K562 (cell line): ENCODE data around the gene DENND2A. TPM values are rescaled to one million over a fixed set of nuclear protein-coding genes. Genes with fewer than 3 reads are reported as not detected.

Source experiments
- ATAC-seq: fragments of 200-7000 bp; cut with Tn5 transposase; 3 replicates; pipeline ENCODE4 v1.9.1; 2020; ENCODE audit warnings: moderate library complexity
- BruUV-seq: library from RNA; stranded (reverse); fragments of 400-500 nt; replicated peaks from 2 replicates; lab custom pipeline; 2021; lab: Mats Ljungman, UMichigan
- CTCF ChIA-PET: fragments of 300-600 bp; formaldehyde crosslinking; extraction: SDS; loops from one replicate; lab custom pipeline; 2021; ENCODE audit warnings: low intra/inter-chr PET ratio; lab: Yijun Ruan, JAX
- POLR2A ChIA-PET: fragments of 300-600, 350-650 bp; sonication (Branson Sonifier 250); formaldehyde crosslinking; extraction: SDS; loops from one replicate; lab custom pipeline; 2021; ENCODE audit warnings: antibody characterized with exemption, inconsistent platforms; lab: Yijun Ruan, JAX
- DNase-seq, 4 experiments: peaks; one replicate each; pipeline versions ENCODE4 v3.0.0 to v3.0.0-alpha.2; 2011 to 2018; ENCODE audit warnings: low spot score in 3 of 4, mixed read lengths in 3 of 4; ENCODE audit errors: extremely low read depth in 1 of 4
- FAIRE-seq: peaks from 2 replicates; lab custom pipeline; 2011; peaks lifted over from hg19 to GRCh38; lab: Jason Lieb, UNC
- H2AFZ ChIP-seq: 2 replicates; pipeline ENCODE4 v1.6.0; 2011; ENCODE audit warnings: low read depth, low read length, control low read depth, inconsistent platforms
- H3K27ac ChIP-seq: fragments of 200-600 bp; 3 replicates; pipeline ENCODE4 v1.8.0; 2011; ENCODE audit warnings: low read depth, mild to moderate bottlenecking, control low read depth, inconsistent platforms, low read length, moderate library complexity, mixed read lengths; ENCODE audit errors: extremely low read depth
- H3K27me3 ChIP-seq, 2 experiments: fragments of 300-600 bp in 1 of 2; 2 replicates in 1 of 2; 3 replicates in 1 of 2; pipeline versions ENCODE4 v1.6.0 to v1.8.0; 2011; ENCODE audit warnings: inconsistent platforms in 2 of 2, low read length in 2 of 2, mild to moderate bottlenecking in 1 of 2, mixed read lengths in 1 of 2, moderate library complexity in 1 of 2; ENCODE audit not compliant: control insufficient read depth in 2 of 2, insufficient read depth in 2 of 2
- H3K36me3 ChIP-seq: fragments of 300-600 bp; 3 replicates; pipeline ENCODE4 v1.8.0; 2011; ENCODE audit warnings: mild to moderate bottlenecking, low read length, inconsistent platforms; ENCODE audit not compliant: control insufficient read depth, insufficient read depth
- H3K4me1 ChIP-seq, 2 experiments: fragments of 200-600 bp in 1 of 2; replicated peaks in 1 of 2; 2 replicates in 1 of 2; 3 replicates in 1 of 2; pipeline versions ENCODE4 v1.5.1 to v1.8.0; 2011; ENCODE audit warnings: inconsistent platforms in 2 of 2, low read length in 2 of 2, mild to moderate bottlenecking in 1 of 2, mixed read lengths in 1 of 2, moderate library complexity in 1 of 2; ENCODE audit not compliant: control insufficient read depth in 2 of 2, insufficient read depth in 2 of 2
- H3K4me2 ChIP-seq: 2 replicates; pipeline ENCODE4 v1.6.1; 2011; ENCODE audit warnings: low read length, control low read depth, inconsistent platforms, mixed read lengths; ENCODE audit not compliant: insufficient read depth
- H3K4me3 ChIP-seq: fragments of 200-600 bp; sonication (generic), shearing (Covaris generic); 2 replicates; pipeline ENCODE4 v1.5.1; 2016; ENCODE audit warnings: control low read depth, inconsistent platforms
- H3K79me2 ChIP-seq: fragments of 200-600 bp; 3 replicates; pipeline ENCODE4 v1.8.0; 2011; ENCODE audit warnings: low read length, inconsistent platforms; ENCODE audit not compliant: control insufficient read depth, insufficient read depth
- H3K9ac ChIP-seq, 2 experiments: 2 replicates each; pipeline versions ENCODE4 v1.6.0 to v1.6.1; 2011; ENCODE audit warnings: low read depth in 2 of 2, low read length in 2 of 2, control low read depth in 1 of 2, inconsistent platforms in 1 of 2, mild to moderate bottlenecking in 1 of 2, mixed read lengths in 1 of 2; ENCODE audit not compliant: insufficient read depth in 1 of 2
- H3K9me1 ChIP-seq: one replicate; pipeline ENCODE4 v1.6.0; 2011; ENCODE audit warnings: inconsistent platforms, mild to moderate bottlenecking, low read length, moderate library complexity; ENCODE audit not compliant: control insufficient read depth, insufficient read depth
- H3K9me3 ChIP-seq: replicated peaks from 2 replicates; pipeline ENCODE4 v1.5.1; 2011; ENCODE audit warnings: low read depth, low read length, inconsistent platforms; ENCODE audit not compliant: control insufficient read depth, insufficient read depth
- H4K20me1 ChIP-seq: replicated peaks from 2 replicates; pipeline ENCODE4 v1.6.1; 2011; ENCODE audit warnings: low read length, inconsistent platforms, mixed read lengths; ENCODE audit not compliant: control insufficient read depth, insufficient read depth
- BMI1 ChIP-seq: fragments of 150-350 bp; IDR thresholded peaks from 2 replicates; pipeline ENCODE4 v1.6.1; 2014; ENCODE audit warnings: low read length
- CCAR2 ChIP-seq: fragments of 200-400 bp; formaldehyde crosslinking; IDR thresholded peaks from 2 replicates; pipeline ENCODE4 v1.6.1; 2017; ENCODE audit warnings: mild to moderate bottlenecking, low read depth, low read length
- ESRRB ChIP-seq: fragments of 250-450 bp; sonication (Bioruptor Pico); IDR thresholded peaks from 2 replicates; pipeline ENCODE4 v1.5.0; 2020; ENCODE audit warnings: mild to moderate bottlenecking, moderate library complexity, borderline replicate concordance
- HNRNPK ChIP-seq: fragments of 200-400 bp; formaldehyde crosslinking; IDR thresholded peaks from one replicate; pipeline ENCODE4 v1.6.1; 2018; ENCODE audit warnings: mild to moderate bottlenecking, low read depth, low read length; ENCODE audit not compliant: poor library complexity, severe bottlenecking
- MAFK ChIP-seq: IDR thresholded peaks from 2 replicates; pipeline ENCODE4 v1.6.1; 2011; ENCODE audit warnings: low read length, improper control_type of control experiment
- PHF20 ChIP-seq: fragments of 450-650 bp; IDR thresholded peaks from 2 replicates; pipeline ENCODE4 v1.6.1; 2018; ENCODE audit not compliant: partially characterized antibody
- RBM22 ChIP-seq: fragments of 200-400 bp; formaldehyde crosslinking; IDR thresholded peaks from 2 replicates; pipeline ENCODE4 v1.6.1; 2018; ENCODE audit warnings: low read length, low read depth; ENCODE audit not compliant: poor library complexity, severe bottlenecking
- TGIF2 ChIP-seq: sonication (generic); formaldehyde crosslinking; IDR thresholded peaks from 2 replicates; pipeline ENCODE4 v1.8.1; 2022; ENCODE audit warnings: mild to moderate bottlenecking, missing genetic modification reagents, moderate library complexity
- THRAP3 ChIP-seq: fragments of 450-650 bp; IDR thresholded peaks from 2 replicates; pipeline ENCODE4 v1.6.1; 2016; ENCODE audit warnings: mild to moderate bottlenecking, inconsistent platforms, borderline replicate concordance
- U2AF1 ChIP-seq: fragments of 200-400 bp; formaldehyde crosslinking; optimal IDR thresholded peaks from 2 replicates; pipeline ENCODE3; 2017; ENCODE audit warnings: mild to moderate bottlenecking, low read depth, low read length, moderate library complexity
- ZFX ChIP-seq: sonication (generic); formaldehyde crosslinking; IDR thresholded peaks from 2 replicates; pipeline ENCODE4 v1.8.0; 2022; ENCODE audit warnings: mild to moderate bottlenecking, missing genetic modification reagents, moderate library complexity
- ZNF512 ChIP-seq: IDR thresholded peaks from 2 replicates; pipeline ENCODE4 v1.6.1; 2016; ENCODE audit warnings: missing genetic modification characterization, missing compliant biosample characterization
- ZNF75A ChIP-seq: fragments of 450-650 bp; formaldehyde crosslinking; IDR thresholded peaks from 2 replicates; pipeline ENCODE4 v1.4.0; 2020; ENCODE audit warnings: mild to moderate bottlenecking
- ZNF77 ChIP-seq: fragments of 250-450 bp; sonication (Bioruptor Pico); IDR thresholded peaks from 2 replicates; pipeline ENCODE4 v1.5.0; 2020
- ZNF785 ChIP-seq: fragments of 250-450 bp; sonication (Bioruptor Pico); IDR thresholded peaks from 2 replicates; pipeline ENCODE4 v1.4.0; 2020; ENCODE audit warnings: mild to moderate bottlenecking
- WGBS: fragments of 100-300 bp; shearing (Covaris generic); methylation state at CpG from one replicate; pipeline ENCODE4 v1.1.6; 2016; ENCODE audit warnings: low coverage, mixed read lengths; ENCODE audit not compliant: insufficient coverage; ENCODE audit errors: missing lambda C conversion rate; 5-methylcytosine and 5-hydroxymethylcytosine counted together
- in situ Hi-C: fragments of 300-500 bp; cut with MboI; formaldehyde crosslinking; loops from 4 replicates; pipeline ENCODE4 v1.15.0; 2018; ENCODE audit warnings: inconsistent platforms, mixed read lengths
- intact Hi-C: fragments of 100-400 bp; cut with micrococcal nuclease; formaldehyde crosslinking; loops from 2 replicates; pipeline ENCODE4 v1.14.2; 2022
- polyA plus RNA-seq, 8 experiments: library from polyadenylated mRNA; depleted of rRNA in 4 of 8; stranded (reverse) in 5 of 8; unstranded in 3 of 8; fragments of >200 nt; fragmentation: Nextera tagmentation in 2 of 8; fragmentation: Illumina TruSeq in 1 of 8; extraction: Ambion mirVana in 2 of 8; extraction: Trizol in 1 of 8; gene quantifications; 2 replicates each; pipeline versions ENCODE4 v1.2.1 to v1.2.3, GENCODE V29; 2011 to 2014; ENCODE audit warnings: inconsistent platforms in 1 of 8, missing spikeins in 1 of 8
- total RNA-seq, 7 experiments: library from RNA; depleted of rRNA in 6 of 7; stranded (reverse); fragments of >200 nt in 6 of 7; fragmentation: Illumina TruSeq in 2 of 7; extraction: Trizol in 2 of 7; gene quantifications; 2 replicates each; pipeline versions ENCODE4 v1.2.1 to v1.2.3, GENCODE V29; 2011 to 2021; ENCODE audit warnings: low replicate concordance in 1 of 7
- TF ChIP-seq, protein P1 (sequence below): fragments of 450-650 bp; IDR thresholded peaks from 2 replicates; pipeline ENCODE4 v1.6.1; 2016; ENCODE audit warnings: mild to moderate bottlenecking

DENND2A gene
- total and polyA plus RNA-seq, 9 of the 15 experiments (the other 6 are each of a cell fraction or from before 2014, with no cell fraction given), result not detected

DNA sequence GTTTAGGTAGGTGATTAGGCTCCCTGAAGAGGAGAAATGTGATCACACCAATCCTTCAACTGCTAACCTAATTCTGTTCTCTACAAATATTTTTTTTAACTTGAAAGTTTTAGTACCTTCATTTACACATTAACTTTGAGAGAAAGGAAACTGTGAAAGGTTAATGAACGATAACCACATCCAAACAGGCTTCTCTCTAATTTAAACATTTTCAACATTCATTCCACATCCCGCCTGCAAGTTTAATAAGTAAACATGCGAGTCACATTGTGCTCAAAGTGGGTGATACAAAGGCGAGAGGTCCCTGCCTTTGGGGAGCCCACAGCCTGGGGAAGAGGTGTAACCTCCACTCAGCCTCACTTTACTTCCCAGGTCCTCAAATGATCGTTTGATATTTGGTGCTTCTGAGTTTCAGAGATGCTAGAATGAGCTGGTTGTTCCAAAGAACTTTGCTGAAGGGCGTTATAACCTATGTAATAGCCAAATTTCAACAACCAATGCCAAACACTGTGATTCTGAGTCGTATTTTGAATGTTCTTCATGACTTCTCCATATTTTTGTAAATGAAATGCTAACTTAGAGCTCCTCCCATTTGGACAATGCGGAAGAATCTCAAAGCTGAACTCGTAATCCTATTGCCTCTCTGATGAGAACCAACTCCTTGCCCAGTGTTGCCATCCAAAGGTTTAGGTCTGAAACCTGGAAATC is 47.5 kb downstream of the DENND2A start (continued):
- TF ChIP-seq CCAR2, result no peak

DNA sequence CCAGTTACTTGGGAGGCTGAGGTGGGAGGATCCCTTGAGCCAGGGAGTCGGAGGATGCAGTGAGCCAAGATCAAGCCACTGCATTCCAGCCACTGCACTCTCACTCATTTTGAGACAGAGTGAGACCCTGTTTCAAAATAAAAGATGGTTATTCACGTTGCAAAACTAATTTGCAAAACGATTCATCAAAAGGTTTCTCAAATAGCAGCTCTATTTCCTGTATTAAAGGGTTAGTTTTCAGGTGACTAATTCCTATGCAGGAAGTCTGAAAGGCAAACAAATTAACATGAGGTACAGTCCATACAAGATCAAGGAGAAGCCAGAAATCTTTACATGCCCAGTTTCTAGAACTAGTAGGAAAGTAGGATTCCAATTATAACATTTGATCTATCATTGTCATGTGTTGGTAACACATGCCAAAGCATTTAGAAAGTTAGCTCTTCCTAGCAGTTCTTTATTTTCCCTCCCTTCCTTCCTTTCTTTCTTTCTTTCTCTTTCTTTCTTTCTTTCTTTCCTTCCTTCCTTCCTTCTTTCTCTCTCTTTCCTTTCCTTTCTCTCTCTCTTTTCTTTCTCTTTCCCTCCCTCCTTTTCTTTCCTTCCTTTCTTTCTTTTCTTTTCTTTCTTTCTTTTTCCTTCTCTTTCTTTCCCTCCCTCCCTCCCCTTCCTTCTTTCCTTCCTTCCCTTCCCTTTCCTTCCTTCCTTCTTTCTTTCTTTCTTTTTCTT is 49.3 kb downstream of the DENND2A start:
- ChIA-PET POLR2A (interaction anchor here (1.1 kb wide), 1 partner anchor 15 kb away, joined by 3 read pairs; no protein-coding TSS in a partner anchor), CTCF (interaction anchor here (0.6 kb wide), 1 partner anchor 53 kb away, joined by 3 read pairs; no protein-coding TSS in a partner anchor)
- no peaks in the 10 kb centered on the region; the same call in 1 of the 2 replicates for H4K20me1 ChIP-seq
- H3K4me3 ChIP-seq, result no peak overlapping the region
- intact Hi-C loops, result no loop called here
- WGBS, result 2% methylated on average over 3 of the region's 3 CpGs
- H3K9me3 ChIP-seq, result no peaks in the 10 kb centered on the region
- H3K9me1 ChIP-seq, result no peaks in the 10 kb centered on the region
- FAIRE-seq (no peak), ATAC-seq (no peak), DNase-seq (no peak)
- in situ Hi-C loops, result no loop called here
- no peak overlapping the region for H3K27ac ChIP-seq
- peaks cover 39 to 77% of the 10 kb centered on the region in 2 experiments for H3K27me3 ChIP-seq
- H3K36me3 ChIP-seq, result no peaks in the 10 kb centered on the region
- no peaks in the 10 kb centered on the region for H3K79me2 ChIP-seq
- no TSS peak for BruUV-seq
- H3K4me2 ChIP-seq, result no peak overlapping the region
- no peak overlapping the region for H2AFZ ChIP-seq
- H3K9ac ChIP-seq, result no peak overlapping the region
- no peaks in the 10 kb centered on the region for H3K4me1 ChIP-seq
- no peak for TF ChIP-seq ZNF785 (CRISPR knock-in tag)
- TF ChIP-seq TGIF2 (CRISPR knock-in tag), result no peak
- TF ChIP-seq ESRRB (CRISPR knock-in tag), result no peak
- TF ChIP-seq, protein P1, sequence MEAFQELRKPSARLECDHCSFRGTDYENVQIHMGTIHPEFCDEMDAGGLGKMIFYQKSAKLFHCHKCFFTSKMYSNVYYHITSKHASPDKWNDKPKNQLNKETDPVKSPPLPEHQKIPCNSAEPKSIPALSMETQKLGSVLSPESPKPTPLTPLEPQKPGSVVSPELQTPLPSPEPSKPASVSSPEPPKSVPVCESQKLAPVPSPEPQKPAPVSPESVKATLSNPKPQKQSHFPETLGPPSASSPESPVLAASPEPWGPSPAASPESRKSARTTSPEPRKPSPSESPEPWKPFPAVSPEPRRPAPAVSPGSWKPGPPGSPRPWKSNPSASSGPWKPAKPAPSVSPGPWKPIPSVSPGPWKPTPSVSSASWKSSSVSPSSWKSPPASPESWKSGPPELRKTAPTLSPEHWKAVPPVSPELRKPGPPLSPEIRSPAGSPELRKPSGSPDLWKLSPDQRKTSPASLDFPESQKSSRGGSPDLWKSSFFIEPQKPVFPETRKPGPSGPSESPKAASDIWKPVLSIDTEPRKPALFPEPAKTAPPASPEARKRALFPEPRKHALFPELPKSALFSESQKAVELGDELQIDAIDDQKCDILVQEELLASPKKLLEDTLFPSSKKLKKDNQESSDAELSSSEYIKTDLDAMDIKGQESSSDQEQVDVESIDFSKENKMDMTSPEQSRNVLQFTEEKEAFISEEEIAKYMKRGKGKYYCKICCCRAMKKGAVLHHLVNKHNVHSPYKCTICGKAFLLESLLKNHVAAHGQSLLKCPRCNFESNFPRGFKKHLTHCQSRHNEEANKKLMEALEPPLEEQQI, result no peak
- TF ChIP-seq ZNF512, result peak; percentile 97
- TF ChIP-seq ZFX (CRISPR knock-in tag), result no peak
- TF ChIP-seq ZNF77 (CRISPR knock-in tag), result no peak
- no peak for TF ChIP-seq RBM22
- no peak for TF ChIP-seq MAFK
- TF ChIP-seq PHF20, result no peak
- peak; percentile 68 for TF ChIP-seq U2AF1
- no peak for TF ChIP-seq THRAP3
- no peak for TF ChIP-seq ZNF75A
- no peak for TF ChIP-seq HNRNPK
- TF ChIP-seq BMI1, result no peak
